Activated CD4-positive, alpha-beta memory T cell treated with anti-CD3 and anti-CD28 coated beads for 36 hours (primary cell): Measurements from ENCODE around the gene GLIS1. TPM values are rescaled to one million over a fixed set of nuclear protein-coding genes. Genes with fewer than 3 reads are reported as not detected.
A peak's percentile ranks its signal among the peaks of the same experiment; 100 is the strongest.

ENCODE experiments used
- CTCF ChIA-PET: fragments of 350-600 bp; sonication (Branson Sonifier 250); formaldehyde crosslinking; loops from one replicate; lab custom pipeline; 2021; ENCODE audit warnings: antibody characterized with exemption, inconsistent platforms; lab: Charles Lee
- POLR2A ChIA-PET: fragments of 350-600 bp; sonication (Branson Sonifier 250); formaldehyde crosslinking; loops from one replicate; lab custom pipeline; 2021; ENCODE audit warnings: antibody characterized with exemption; lab: Charles Lee
- DNase-seq: peaks from one replicate; pipeline ENCODE4 v3.0.0-alpha.2; 2020
- H3K27ac Mint-ChIP-seq: one replicate; pipeline ENCODE4 v1.8.0; 2021; ENCODE audit warnings: mixed read lengths
- H3K27me3 Mint-ChIP-seq: one replicate; pipeline ENCODE4 v1.8.0; 2021; ENCODE audit warnings: mixed read lengths
- H3K36me3 Mint-ChIP-seq: one replicate; pipeline ENCODE4 v1.8.0; 2021; ENCODE audit warnings: mixed read lengths
- H3K4me1 Mint-ChIP-seq: one replicate; pipeline ENCODE4 v1.8.0; 2021; ENCODE audit warnings: low read depth, mixed read lengths
- H3K4me3 Mint-ChIP-seq: one replicate; pipeline ENCODE4 v1.8.0; 2021; ENCODE audit warnings: mild to moderate bottlenecking, mixed read lengths
- H3K9me3 Mint-ChIP-seq: one replicate; pipeline ENCODE4 v1.8.0; 2021; ENCODE audit warnings: mixed read lengths
- intact Hi-C: fragments of 100-400 bp; cut with micrococcal nuclease; formaldehyde crosslinking; loops from one replicate; pipeline ENCODE4 v1.15.1; 2023
- total RNA-seq, 2 experiments: library from RNA; stranded (reverse); gene quantifications; one replicate each; pipeline ENCODE4 v1.2.3, GENCODE V29; 2021

Gene GLIS1
- total RNA-seq, 2 experiments from 2014 or later, result not detected

DNA sequence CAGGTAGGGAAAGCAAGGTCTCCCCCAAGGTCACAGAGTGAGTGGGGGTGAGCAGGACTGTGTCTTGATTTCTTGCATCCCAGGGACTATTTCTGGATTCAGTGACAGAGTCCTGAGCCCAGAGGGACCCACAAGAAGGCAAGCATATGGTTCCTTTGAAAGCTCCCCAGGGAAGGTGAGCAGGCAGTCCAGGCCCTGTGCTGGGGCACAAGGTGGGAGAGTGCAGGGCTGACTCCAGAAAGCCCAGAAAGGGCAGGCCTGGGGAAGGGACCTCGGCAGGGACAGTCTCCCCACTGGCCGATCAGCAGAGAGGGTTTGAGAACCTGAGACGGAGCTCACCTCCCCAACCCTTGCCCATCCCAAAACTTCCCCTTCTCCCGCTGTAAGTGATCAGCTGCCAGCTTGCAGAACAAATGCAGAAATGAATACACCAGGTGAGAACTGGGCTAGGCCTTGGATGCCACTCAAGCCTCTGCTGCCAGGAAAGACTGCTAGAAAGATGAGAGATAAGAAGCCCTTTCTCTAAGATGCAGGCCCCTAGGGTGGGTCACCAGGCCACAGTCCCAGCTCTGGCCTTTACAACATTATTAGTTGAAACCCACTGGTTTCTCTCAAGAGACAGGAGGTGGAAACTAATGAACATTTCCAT lies 121.0 kb downstream of the GLIS1 start:
- intact Hi-C loops, result no loop called here
- H3K27me3 Mint-ChIP-seq, result peaks cover 1% of the 10 kb centered on the region
- H3K36me3 Mint-ChIP-seq, result no peaks in the 10 kb centered on the region
- POLR2A ChIA-PET, result no interaction called here
- DNase-seq, result peak; percentile 4
- CTCF ChIA-PET, result no interaction called here
- no peaks in the 10 kb centered on the region for H3K4me1 Mint-ChIP-seq
- H3K9me3 Mint-ChIP-seq, result no peaks in the 10 kb centered on the region
- H3K4me3 Mint-ChIP-seq, result no peak overlapping the region
- no peak overlapping the region for H3K27ac Mint-ChIP-seq

DNA sequence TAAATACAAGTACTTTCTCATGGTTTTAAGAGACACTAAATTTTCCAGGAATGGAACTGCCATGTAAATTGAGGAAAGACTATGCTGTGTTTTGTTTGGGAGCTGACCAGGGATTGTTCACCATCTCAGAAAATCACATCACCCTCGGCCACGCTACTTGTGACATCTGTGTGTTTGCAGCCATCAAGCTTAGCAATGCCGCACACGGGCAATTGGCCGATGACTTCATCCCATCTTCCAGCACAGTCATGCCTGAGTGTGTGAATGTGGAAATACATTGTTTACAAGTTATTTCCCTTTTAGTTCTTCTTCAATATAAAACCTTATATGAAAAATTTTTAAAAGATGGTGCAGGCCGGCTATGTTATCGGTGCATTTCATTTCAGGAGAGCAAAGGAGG lies 121.6 kb downstream of the GLIS1 start:
- Mint-ChIP-seq H3K4me3 (no peak overlapping the region), H3K27me3 (peaks cover 3% of the 10 kb centered on the region), H3K27ac (no peak overlapping the region), H3K4me1 (no peaks in the 10 kb centered on the region), H3K9me3 (peaks cover 2% of the 10 kb centered on the region), H3K36me3 (no peaks in the 10 kb centered on the region)
- CTCF ChIA-PET, result no interaction called here
- intact Hi-C loops, result no loop called here
- no peak for DNase-seq
- POLR2A ChIA-PET, result no interaction called here

- peaks cover 3% of the 10 kb centered on the region for H3K9me3 Mint-ChIP-seq
- peak; percentile 1 for DNase-seq
- intact Hi-C loops, result no loop called here
- H3K36me3 Mint-ChIP-seq, result no peaks in the 10 kb centered on the region
- no peak overlapping the region for H3K27ac Mint-ChIP-seq
- POLR2A ChIA-PET, result no interaction called here
- peaks cover 5% of the 10 kb centered on the region for H3K27me3 Mint-ChIP-seq
- H3K4me3 Mint-ChIP-seq, result no peak overlapping the region
- no peaks in the 10 kb centered on the region for H3K4me1 Mint-ChIP-seq
- CTCF ChIA-PET, result no interaction called here
These were observed 122.0 kb downstream of the GLIS1 start for GRCh38 chr1:53616927-53617326.

- Mint-ChIP-seq H3K4me1 (no peaks in the 10 kb centered on the region), H3K27me3 (peaks cover 7% of the 10 kb centered on the region), H3K4me3 (no peak overlapping the region), H3K36me3 (peaks cover 2% of the 10 kb centered on the region), H3K27ac (no peak overlapping the region), H3K9me3 (peaks cover 7% of the 10 kb centered on the region)
- intact Hi-C loops, result no loop called here
- ChIA-PET CTCF (no interaction called here), POLR2A (no interaction called here)
- DNase-seq, result no peak
These were observed 122.5 kb downstream of the GLIS1 start for GRCh38 chr1:53616511-53616910.

DNA sequence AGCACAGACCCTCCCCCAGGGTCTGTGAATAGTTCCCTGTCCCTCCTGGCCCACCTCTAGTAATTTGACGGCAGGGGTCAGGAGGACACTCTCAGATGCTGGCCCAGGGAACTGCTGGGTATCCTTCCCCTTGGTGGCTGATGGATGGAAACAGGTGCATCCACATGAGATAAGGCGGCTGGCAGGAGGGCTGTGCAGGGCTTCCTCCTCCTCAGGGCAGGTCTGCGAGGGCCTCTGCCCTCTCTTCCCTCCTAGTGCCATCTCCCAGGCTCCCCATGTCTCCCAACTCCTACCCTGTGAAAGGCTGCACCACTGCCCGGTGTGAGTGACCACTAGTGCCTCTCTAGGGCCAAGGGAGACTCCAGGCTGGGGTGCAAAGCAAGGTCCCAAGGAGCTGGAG lies 123.9 kb downstream of the GLIS1 start:
- intact Hi-C loops, result no loop called here
- H3K9me3 Mint-ChIP-seq, result peaks cover 20% of the 10 kb centered on the region
- H3K4me1 Mint-ChIP-seq, result no peaks in the 10 kb centered on the region
- DNase-seq, result no peak
- H3K36me3 Mint-ChIP-seq, result peaks cover 11% of the 10 kb centered on the region
- ChIA-PET CTCF (no interaction called here), POLR2A (no interaction called here)
- no peak overlapping the region for H3K4me3 Mint-ChIP-seq
- H3K27ac Mint-ChIP-seq, result no peak overlapping the region
- peaks cover 7% of the 10 kb centered on the region for H3K27me3 Mint-ChIP-seq

DNA sequence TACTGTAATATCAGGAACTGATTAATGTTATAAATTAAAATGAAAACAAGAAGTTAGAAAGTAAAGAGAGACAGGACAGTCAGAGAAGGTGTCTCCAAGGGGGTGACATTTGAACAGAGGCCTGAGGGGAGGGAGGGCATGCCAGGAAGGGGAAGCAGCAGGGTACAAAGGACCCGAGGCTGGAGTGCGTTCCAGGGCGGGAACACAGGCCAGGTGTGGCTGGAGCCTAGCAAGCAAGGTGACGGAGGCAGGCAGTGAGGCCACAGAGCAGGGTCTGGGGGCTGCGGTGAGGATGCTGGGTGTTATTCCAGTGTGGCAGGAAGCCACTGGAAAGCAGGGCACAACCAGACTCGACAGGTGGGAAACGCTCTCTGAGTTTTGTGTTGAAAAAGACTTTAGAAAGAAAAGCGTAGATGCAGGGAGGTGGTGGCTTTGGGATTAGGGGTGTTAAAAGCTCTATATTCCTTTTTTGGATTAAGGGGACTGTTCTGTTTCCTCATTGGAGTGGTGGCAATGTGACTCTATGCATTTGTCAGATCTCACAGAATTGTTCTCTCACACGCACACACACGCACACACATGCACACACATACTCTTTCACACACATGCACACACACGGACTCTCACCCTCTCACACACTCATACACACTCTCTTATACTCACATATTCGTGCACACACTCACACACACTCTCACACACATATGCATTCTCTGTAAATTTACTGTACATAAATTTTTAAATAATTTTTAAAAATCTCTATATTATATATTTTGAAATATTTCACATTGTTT lies 124.5 kb downstream of the GLIS1 start:
- intact Hi-C loops, result no loop called here
- Mint-ChIP-seq H3K36me3 (peaks cover 11% of the 10 kb centered on the region), H3K27ac (no peak overlapping the region), H3K4me3 (no peak overlapping the region), H3K27me3 (peaks cover 7% of the 10 kb centered on the region), H3K4me1 (no peaks in the 10 kb centered on the region), H3K9me3 (peaks cover 20% of the 10 kb centered on the region)
- CTCF ChIA-PET, result no interaction called here
- POLR2A ChIA-PET, result no interaction called here
- DNase-seq, result no peak

- H3K27me3 Mint-ChIP-seq, result peaks cover 7% of the 10 kb centered on the region
- peaks cover 11% of the 10 kb centered on the region for H3K36me3 Mint-ChIP-seq
- peaks cover 20% of the 10 kb centered on the region for H3K9me3 Mint-ChIP-seq
- intact Hi-C loops, result no loop called here
- DNase-seq, result no peak
- CTCF ChIA-PET, result no interaction called here
- POLR2A ChIA-PET, result no interaction called here
- H3K4me3 Mint-ChIP-seq, result no peak overlapping the region
- H3K27ac Mint-ChIP-seq, result no peak overlapping the region
- no peaks in the 10 kb centered on the region for H3K4me1 Mint-ChIP-seq
These were observed 130.3 kb downstream of the GLIS1 start for GRCh38 chr1:53608676-53609075.

DNA sequence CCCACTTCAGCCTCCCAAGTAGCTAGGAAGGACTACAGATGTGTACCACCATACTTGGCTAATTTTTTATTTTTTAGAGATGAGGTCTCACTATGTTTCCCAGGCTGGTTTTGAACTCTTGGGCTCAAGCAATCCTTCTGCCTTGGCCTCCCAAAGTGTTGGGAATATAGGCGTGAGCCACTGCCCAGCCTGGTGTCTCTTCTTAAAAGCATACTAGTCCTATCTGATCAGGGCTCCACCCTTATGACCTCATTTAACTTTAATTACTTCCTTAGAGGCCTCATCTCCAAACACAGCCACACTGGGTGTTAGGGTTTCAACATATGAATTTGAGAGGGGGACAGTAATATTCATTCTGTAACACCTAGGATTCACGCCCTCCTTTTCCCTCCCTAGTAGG lies 130.9 kb downstream of the GLIS1 start:
- Mint-ChIP-seq H3K4me3 (no peak overlapping the region), H3K27ac (no peak overlapping the region), H3K27me3 (peaks cover 6% of the 10 kb centered on the region), H3K36me3 (peaks cover 11% of the 10 kb centered on the region), H3K9me3 (peaks cover 20% of the 10 kb centered on the region), H3K4me1 (no peaks in the 10 kb centered on the region)
- ChIA-PET POLR2A (no interaction called here), CTCF (no interaction called here)
- intact Hi-C loops, result no loop called here
- DNase-seq, result no peak

GRCh38 chr1:53606651-53607051 lies 132.3 kb downstream of the GLIS1 start:
- DNase-seq, result no peak
- H3K36me3 Mint-ChIP-seq, result peaks cover 10% of the 10 kb centered on the region
- no peak overlapping the region for H3K27ac Mint-ChIP-seq
- ChIA-PET POLR2A (no interaction called here), CTCF (no interaction called here)
- no peak overlapping the region for H3K4me3 Mint-ChIP-seq
- no peaks in the 10 kb centered on the region for H3K4me1 Mint-ChIP-seq
- peaks cover 15% of the 10 kb centered on the region for H3K9me3 Mint-ChIP-seq
- intact Hi-C loops, result no loop called here
- H3K27me3 Mint-ChIP-seq, result no peaks in the 10 kb centered on the region

DNA sequence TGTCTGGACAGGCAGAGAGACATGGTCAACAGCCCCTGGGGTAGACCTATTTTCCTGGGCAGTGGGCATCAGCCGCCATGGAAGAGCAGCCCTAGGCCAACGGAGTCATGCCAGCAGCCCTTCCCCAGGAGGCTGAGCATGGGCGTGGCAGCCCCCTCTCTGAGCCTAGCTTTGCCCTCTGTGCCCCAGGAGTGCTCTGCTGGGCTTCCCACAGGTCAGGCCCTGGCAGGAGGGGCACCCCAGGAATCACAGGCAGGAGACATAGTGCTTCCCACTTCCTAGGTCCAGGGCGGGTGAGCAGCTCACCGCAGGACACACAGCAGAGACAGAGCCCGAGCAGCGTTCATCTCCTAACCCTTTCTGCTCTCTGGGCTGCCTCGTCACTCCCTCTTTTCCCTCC lies 132.8 kb downstream of the GLIS1 start:
- CTCF ChIA-PET, result no interaction called here
- no peak overlapping the region for H3K4me3 Mint-ChIP-seq

GRCh38 chr1:53605181-53605580 lies 133.8 kb downstream of the GLIS1 start:
- no peaks in the 10 kb centered on the region for H3K4me1 Mint-ChIP-seq
- H3K4me3 Mint-ChIP-seq, result no peak overlapping the region
- DNase-seq, result no peak
- ChIA-PET CTCF (no interaction called here), POLR2A (no interaction called here)
- H3K9me3 Mint-ChIP-seq, result peaks cover under 1% of the 10 kb centered on the region
- intact Hi-C loops, result no loop called here
- no peak overlapping the region for H3K27ac Mint-ChIP-seq
- no peaks in the 10 kb centered on the region for H3K27me3 Mint-ChIP-seq
- peaks cover under 1% of the 10 kb centered on the region for H3K36me3 Mint-ChIP-seq

More for the DNA sequence above, 132.8 kb downstream of the GLIS1 start:
- Mint-ChIP-seq H3K4me1 (no peaks in the 10 kb centered on the region), H3K27me3 (no peaks in the 10 kb centered on the region), H3K27ac (no peak overlapping the region), H3K36me3 (peaks cover 6% of the 10 kb centered on the region), H3K9me3 (peaks cover 10% of the 10 kb centered on the region)
- DNase-seq, result no peak
- intact Hi-C loops, result no loop called here
- POLR2A ChIA-PET, result no interaction called here

- Mint-ChIP-seq H3K27ac (no peak overlapping the region), H3K27me3 (no peaks in the 10 kb centered on the region), H3K36me3 (no peaks in the 10 kb centered on the region), H3K4me1 (no peaks in the 10 kb centered on the region), H3K9me3 (no peaks in the 10 kb centered on the region), H3K4me3 (no peak overlapping the region)
- DNase-seq, result no peak
- intact Hi-C loops, result no loop called here
- ChIA-PET CTCF (no interaction called here), POLR2A (no interaction called here)
These were observed 134.6 kb downstream of the GLIS1 start for GRCh38 chr1:53604291-53604919.
